Measurements from ENCODE around the gene IQCH.
A peak's percentile ranks its signal among the peaks of the same experiment; 100 is the strongest.

Gene IQCH

DNA sequence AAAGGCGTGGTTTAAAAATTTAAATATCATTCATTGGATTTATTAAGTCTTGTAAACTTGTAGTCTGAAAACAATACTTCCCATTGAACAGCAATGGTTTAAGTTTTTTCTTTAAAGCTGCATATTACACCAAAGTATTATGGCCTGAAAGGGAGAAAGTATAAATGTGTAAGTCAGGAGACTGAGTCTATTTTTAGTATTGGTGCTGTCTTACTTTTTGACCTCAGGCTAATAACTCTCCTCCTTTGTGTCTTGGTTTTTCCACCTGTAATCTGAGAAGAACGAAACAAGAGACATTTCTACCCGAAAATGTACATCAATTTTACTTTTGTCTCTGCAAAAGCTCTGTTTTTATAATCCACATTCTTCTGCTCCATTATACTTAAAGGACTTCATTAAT lies 273.9 kb downstream of the IQCH start:
- H3K4me3 ChIP-seq (ENCODE audit: low read length): no peak overlapping the region
- TF ChIP-seq, protein P1, sequence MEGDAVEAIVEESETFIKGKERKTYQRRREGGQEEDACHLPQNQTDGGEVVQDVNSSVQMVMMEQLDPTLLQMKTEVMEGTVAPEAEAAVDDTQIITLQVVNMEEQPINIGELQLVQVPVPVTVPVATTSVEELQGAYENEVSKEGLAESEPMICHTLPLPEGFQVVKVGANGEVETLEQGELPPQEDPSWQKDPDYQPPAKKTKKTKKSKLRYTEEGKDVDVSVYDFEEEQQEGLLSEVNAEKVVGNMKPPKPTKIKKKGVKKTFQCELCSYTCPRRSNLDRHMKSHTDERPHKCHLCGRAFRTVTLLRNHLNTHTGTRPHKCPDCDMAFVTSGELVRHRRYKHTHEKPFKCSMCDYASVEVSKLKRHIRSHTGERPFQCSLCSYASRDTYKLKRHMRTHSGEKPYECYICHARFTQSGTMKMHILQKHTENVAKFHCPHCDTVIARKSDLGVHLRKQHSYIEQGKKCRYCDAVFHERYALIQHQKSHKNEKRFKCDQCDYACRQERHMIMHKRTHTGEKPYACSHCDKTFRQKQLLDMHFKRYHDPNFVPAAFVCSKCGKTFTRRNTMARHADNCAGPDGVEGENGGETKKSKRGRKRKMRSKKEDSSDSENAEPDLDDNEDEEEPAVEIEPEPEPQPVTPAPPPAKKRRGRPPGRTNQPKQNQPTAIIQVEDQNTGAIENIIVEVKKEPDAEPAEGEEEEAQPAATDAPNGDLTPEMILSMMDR (conservative IDR thresholded peaks at IDR 0.05; ENCODE audit: low read length): no peak
- DNase-seq (ENCODE audit: low read depth): no peak

GRCh38 chr15:67531379-67531914 lies 276.9 kb downstream of the IQCH start:
- no peak overlapping the region for H3K4me3 ChIP-seq (ENCODE audit: low read length)
- TF ChIP-seq, protein P1 (conservative IDR thresholded peaks at IDR 0.05; ENCODE audit: low read length): no peak
- peak; percentile 68 for DNase-seq (ENCODE audit: low read depth)

- DNase-seq (ENCODE audit: low read depth): no peak
- TF ChIP-seq, protein P1 (conservative IDR thresholded peaks at IDR 0.05; ENCODE audit: low read length): no peak
- no peak overlapping the region for H3K4me3 ChIP-seq (ENCODE audit: low read length)
These were observed 279.3 kb downstream of the IQCH start for GRCh38 chr15:67533873-67534272.

GRCh38 chr15:67534360-67534759 lies 279.8 kb downstream of the IQCH start:
- H3K4me3 ChIP-seq (ENCODE audit: low read length): no peak overlapping the region
- DNase-seq (ENCODE audit: low read depth): no peak
- TF ChIP-seq, protein P1 (conservative IDR thresholded peaks at IDR 0.05; ENCODE audit: low read length): no peak

GRCh38 chr15:67537771-67538170 lies 283.2 kb downstream of the IQCH start:
- TF ChIP-seq, protein P1 (conservative IDR thresholded peaks at IDR 0.05; ENCODE audit: low read length): no peak
- no peak for DNase-seq (ENCODE audit: low read depth)

GRCh38 chr15:67542420-67543347 lies 288.1 kb downstream of the IQCH start, which contains the start of gene MAP2K5:
Gene MAP2K5 (plus strand): TSS chr15:67542703. CDS start chr15:67543336, 633 bp downstream.
- DNase-seq (ENCODE audit: low read depth): peak; percentile 68

More at GRCh38 chr15:67537771-67538170, 283.2 kb downstream of the IQCH start:
- H3K4me3 ChIP-seq (ENCODE audit: low read length): no peak overlapping the region

More at GRCh38 chr15:67542420-67543347, 288.1 kb downstream of the IQCH start, which contains the start of gene MAP2K5:
- peak within 1 kb of the TSS; percentile 90 for H3K4me3 ChIP-seq (ENCODE audit: low read length)
- TF ChIP-seq, protein P1 (conservative IDR thresholded peaks at IDR 0.05; ENCODE audit: low read length): no peak

Measured in AG10803 (cell line).